AG10803 (cell line): ENCODE results near the gene ALOXE3.
"Not testable (repeated sequence)": the region's sequence is repeated elsewhere in the genome, so short reads cannot be mapped to it uniquely, and the experiment has no call there.

Experiments
- DNase-seq: peaks from one replicate; pipeline ENCODE4 v3.0.0; 2010; ENCODE audit warnings: low read depth
- H3K4me3 ChIP-seq: 2 replicates; pipeline ENCODE4 v1.5.1; 2011; ENCODE audit warnings: mild to moderate bottlenecking, low read length, control low read depth
- TF ChIP-seq, protein P1 (sequence below): conservative IDR thresholded peaks from 2 replicates; pipeline ENCODE4 v1.5.1; 2011; ENCODE audit warnings: mild to moderate bottlenecking, low read length, control low read depth, inconsistent platforms

ALOXE3 gene

GRCh38 chr17:8109661-8110455 lies 8.5 kb downstream of the ALOXE3 start:
- DNase-seq: no peak
- no peak overlapping the region for H3K4me3 ChIP-seq
- TF ChIP-seq, protein P1, sequence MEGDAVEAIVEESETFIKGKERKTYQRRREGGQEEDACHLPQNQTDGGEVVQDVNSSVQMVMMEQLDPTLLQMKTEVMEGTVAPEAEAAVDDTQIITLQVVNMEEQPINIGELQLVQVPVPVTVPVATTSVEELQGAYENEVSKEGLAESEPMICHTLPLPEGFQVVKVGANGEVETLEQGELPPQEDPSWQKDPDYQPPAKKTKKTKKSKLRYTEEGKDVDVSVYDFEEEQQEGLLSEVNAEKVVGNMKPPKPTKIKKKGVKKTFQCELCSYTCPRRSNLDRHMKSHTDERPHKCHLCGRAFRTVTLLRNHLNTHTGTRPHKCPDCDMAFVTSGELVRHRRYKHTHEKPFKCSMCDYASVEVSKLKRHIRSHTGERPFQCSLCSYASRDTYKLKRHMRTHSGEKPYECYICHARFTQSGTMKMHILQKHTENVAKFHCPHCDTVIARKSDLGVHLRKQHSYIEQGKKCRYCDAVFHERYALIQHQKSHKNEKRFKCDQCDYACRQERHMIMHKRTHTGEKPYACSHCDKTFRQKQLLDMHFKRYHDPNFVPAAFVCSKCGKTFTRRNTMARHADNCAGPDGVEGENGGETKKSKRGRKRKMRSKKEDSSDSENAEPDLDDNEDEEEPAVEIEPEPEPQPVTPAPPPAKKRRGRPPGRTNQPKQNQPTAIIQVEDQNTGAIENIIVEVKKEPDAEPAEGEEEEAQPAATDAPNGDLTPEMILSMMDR: peak; percentile 56

DNA sequence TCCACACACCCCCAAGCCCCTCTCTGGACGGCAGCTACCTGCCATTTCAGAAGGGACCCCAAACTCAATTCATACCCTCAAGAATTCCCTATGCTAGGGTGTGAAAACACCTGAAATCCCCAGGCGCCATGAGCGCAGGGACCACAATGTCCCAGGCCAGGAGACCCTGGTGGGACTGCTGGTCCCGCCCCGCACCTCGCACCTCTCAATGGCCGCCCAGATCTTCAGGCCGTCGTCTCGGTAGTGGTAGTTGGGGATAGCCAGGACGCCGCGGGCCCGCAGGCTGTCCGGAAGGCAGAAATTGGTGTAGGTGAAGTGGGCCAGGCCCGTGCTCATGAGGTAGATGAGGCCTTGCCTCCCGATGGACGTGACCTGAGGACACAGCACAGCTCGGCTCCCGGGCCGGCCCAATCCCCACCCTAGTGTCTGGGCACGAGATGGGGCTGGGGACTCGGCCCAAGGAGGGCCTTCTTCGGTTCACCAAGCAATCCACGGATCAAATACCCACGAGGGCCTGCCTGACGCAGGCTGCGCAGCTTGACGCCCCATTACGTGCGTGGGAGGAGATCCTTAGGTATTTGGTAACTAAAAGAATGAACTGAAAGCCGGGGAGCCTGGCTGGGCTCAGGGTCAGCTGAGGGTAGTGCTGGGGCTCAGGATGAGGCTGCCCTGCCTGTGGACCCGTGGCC lies 9.2 kb downstream of the ALOXE3 start:
- TF ChIP-seq, protein P1: no peak
- DNase-seq: no peak
- no peak overlapping the region for H3K4me3 ChIP-seq

GRCh38 chr17:8106980-8107379 lies 11.3 kb downstream of the ALOXE3 start:
- DNase-seq, H3K4me3 ChIP-seq: not testable (repeated sequence)

DNA sequence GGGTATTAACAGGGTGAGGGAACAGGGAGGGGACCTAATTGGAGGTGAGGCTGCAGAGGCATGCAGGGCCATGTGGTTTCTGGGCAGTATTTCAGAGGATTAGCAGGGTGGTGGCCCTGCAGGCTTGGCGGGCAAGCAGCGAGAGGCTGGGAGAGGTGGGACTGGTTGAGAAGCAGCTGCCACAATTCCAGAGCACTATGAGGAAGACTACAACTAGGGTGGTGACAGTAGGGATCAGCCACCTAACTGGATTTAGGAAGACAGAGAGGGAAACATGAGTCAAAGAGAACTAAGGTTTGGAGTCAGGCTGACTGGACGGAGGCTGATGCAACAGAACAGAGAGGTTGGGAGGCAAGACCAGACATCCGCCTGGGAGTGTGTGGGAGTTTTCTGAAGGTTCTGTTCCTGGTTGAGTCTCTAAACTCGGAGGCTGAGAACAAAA lies 12.3 kb downstream of the ALOXE3 start:
- TF ChIP-seq, protein P1: no peak
- peak; percentile 27 for DNase-seq
- no peak overlapping the region for H3K4me3 ChIP-seq

DNA sequence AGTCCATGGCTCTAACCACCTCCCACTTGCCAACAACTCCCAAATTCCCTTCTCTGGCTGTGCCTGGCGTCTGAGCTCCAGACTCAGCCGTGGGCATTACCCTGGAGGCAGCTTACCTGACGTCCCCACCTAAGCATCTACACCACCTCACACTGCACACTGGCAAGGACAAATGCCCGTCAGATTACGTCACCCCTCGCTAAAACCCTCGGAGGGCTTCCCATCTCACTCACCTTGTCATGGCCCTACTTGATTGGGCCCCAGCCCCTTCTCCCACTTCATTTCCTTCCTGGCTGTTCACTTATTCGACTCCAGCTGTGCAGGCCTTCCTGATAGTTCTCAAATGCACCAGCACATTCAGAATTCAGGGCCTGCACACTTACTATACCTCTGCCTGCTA lies 13.4 kb downstream of the ALOXE3 start:
- DNase-seq: no peak
- TF ChIP-seq, protein P1: no peak
- H3K4me3 ChIP-seq: no peak overlapping the region

- TF ChIP-seq, protein P1: no peak
- DNase-seq: no peak
- H3K4me3 ChIP-seq: no peak overlapping the region
Observed at GRCh38 chr17:8103549-8103948, 14.8 kb downstream of the ALOXE3 start.

GRCh38 chr17:8101721-8102120 lies 16.6 kb downstream of the ALOXE3 start:
- no peak overlapping the region for H3K4me3 ChIP-seq
- TF ChIP-seq, protein P1: no peak
- no peak for DNase-seq
